ENCODE results near the gene NLGN3.

- TF ChIP-seq EZH2 (IDR thresholded peaks at IDR 0.05; ENCODE audit: insufficient read depth, poor library complexity, severe bottlenecking): no peak
- no peak for TF ChIP-seq EZH2phosphoT487 (IDR thresholded peaks at IDR 0.05; ENCODE audit: insufficient read depth, low read depth)
Observed at GRCh38 chrX:71118032-71118984, 26.3 kb upstream of the NLGN3 start, which contains the start of gene MED12.
